T-helper 1 cell treated with Interleukin-12 subunit alpha and Interleukin-12 subunit beta and Interleukin-4 antibody, amounts not matched to agents 30 ng/mL and 1 ng/mL, for 36 hours (primary cell): ENCODE results near the gene BST2. TPM values are rescaled to one million over a fixed set of nuclear protein-coding genes. Genes with fewer than 3 reads are reported as not detected.

Experiments
- intact Hi-C: fragments of 100-400 bp; cut with micrococcal nuclease; formaldehyde crosslinking; loops from one replicate; pipeline ENCODE4 v1.15.1; 2024
- total RNA-seq: library from RNA; stranded (reverse); gene quantifications from 2 replicates; pipeline ENCODE4 v1.2.3, GENCODE V29; 2022

The BST2 gene
- total RNA-seq, 1 donor from 2014 or later, result 214 TPM

DNA sequence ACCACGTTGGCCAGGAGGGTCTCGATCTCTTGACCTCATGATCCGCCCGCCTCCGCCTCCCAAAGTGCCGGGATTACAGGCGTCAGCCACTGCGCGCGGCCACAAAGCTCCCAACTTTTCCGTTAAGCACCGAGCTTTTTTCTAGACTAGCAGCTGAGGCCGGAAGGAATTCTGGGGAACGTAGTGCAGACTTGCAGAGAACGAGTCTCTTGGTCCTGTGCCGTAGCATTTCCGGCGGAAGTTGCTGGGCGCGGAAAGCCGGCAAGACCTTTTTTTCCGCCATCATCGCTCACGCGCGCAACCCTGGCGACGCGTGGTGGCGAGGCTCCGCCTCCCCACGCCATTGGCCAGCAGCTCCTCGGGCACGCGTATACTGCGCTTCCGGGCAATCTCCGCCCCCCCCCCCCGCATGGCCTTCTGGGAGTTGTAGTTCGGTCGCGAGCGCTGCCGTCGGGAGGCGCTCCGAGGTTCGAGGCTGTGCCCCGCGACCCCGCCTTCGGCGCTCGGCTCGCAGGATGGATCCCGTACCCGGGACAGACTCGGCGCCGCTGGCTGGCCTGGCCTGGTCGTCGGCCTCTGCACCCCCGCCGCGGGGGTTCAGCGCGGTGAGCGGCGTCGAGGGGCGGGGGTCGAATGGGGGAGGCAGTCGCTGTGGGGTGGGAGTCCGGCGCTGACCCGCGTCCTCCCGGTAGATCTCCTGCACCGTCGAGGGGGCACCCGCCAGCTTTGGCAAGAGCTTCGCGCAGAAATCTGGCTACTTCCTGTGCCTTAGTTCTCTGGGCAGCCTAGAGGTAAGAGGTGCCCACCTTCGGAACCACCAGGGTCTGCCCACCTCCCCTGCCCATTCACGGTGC, 14.4 kb upstream of the BST2 start, which contains the start of gene MVB12A:
Gene MVB12A, plus strand, starts transcription at position 427 of the 854 bp plus-strand sequence. Its CDS starts 89 bp downstream, at position 516.
- intact Hi-C loops, result loop anchor here (1.0 kb wide), 11 partner anchors 15 to 345 kb away; partner anchors contain the start of genes BABAM1, BST2, COLGALT1 and DDA1

DNA sequence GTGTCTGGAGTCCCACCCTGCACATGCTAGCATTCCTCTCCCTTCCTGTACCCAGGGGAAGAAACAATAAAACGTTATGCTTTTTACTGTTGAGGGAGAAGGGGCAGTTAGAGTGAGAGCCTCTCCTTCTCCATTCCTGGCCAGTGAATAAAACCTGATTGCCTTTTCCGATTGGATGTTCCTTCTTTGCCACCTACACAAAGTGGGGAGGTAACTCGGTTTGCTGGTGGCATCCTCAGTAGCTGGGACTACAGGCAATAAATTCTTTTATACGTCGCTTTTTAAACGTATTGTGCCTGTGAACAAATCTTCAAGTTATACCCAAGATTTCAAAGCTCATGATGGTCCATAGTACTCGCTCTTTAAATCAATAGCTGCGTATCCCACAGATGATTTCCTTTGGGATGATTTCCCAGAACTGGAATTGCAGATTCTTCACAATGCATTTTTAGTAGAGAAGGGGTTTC, 13.8 kb upstream of the BST2 start:
- intact Hi-C loops, result loop anchor here (1.0 kb wide), 9 partner anchors 14 to 204 kb away; partner anchors contain the start of genes BST2, COLGALT1, DDA1 and GTPBP3

DNA sequence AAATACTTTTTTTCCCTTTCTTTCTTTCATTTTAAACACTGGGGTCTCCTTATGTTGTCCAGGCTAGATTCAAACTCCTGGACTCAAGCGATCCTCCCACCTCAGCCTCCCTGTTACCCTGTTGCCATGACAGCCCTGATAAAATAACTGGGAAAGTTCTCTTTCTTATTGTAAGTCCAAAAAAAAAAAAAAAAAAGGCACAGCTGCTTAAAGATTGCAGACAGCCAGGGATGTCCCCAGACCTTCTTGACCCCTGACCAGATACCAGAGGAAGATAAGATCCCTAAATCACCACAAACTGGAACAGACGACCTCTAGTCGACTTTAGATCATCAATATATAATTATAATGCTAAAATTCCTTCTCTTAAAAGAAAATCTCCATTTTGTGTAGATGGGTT, 13.3 kb upstream of the BST2 start:
- intact Hi-C loops, result loop anchor here (1.0 kb wide), 9 partner anchors 13 to 203 kb away; partner anchors contain the start of genes BST2, COLGALT1, DDA1 and GTPBP3

DNA sequence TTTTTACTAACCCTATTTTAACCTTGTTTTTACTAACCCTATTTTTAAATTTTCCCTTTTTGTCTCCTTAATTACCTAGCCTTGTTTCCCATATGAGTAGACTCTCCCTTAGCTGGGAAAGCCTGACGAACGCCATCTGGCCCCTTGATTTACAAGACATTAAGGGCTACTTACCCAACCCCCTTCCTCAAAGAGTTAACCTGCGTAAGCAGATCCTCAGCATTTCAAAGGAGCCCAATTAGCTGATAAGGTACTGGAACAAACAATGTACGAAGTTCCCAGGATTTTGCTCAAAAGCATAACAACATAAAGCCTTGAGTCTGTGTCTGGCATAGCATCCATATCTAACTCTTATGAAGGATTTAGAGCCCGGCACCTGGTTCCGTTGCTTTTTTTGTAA, 9.7 kb upstream of the BST2 start:
- intact Hi-C loops, result no loop called here

DNA sequence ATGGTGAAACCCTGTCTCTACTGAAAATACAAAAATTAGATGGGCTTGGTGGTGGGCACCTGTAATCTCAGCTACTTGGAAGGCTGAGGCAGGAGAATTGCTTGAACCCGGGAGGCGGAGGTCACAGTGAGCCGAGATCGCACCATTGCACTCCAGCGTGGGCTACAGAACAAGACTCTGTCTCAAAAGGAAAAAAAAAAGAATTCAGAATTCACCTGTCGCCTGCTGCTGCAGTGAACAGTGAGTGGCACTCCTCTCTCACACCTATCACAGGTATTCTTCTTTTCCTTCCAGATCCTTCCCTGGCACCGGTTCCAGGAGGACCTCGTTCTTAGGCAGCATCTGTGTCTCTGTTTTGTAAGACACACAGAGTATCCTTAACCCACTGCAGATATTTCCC, 8.7 kb upstream of the BST2 start:
- intact Hi-C loops, result no loop called here

- intact Hi-C loops, result no loop called here
These were observed 6.4 kb upstream of the BST2 start for GRCh38 chr19:17411801-17412200.

- intact Hi-C loops, result loop anchor here (10.0 kb wide), 1 partner anchor 915 kb away; the partner anchor contains the start of genes C19orf44 and CALR3
These were observed 4.6 kb upstream of the BST2 start for GRCh38 chr19:17409990-17410389.

GRCh38 chr19:17406887-17407196, 1.4 kb upstream of the BST2 start:
- intact Hi-C loops, result loop anchor here (10.0 kb wide), 1 partner anchor 912 kb away; the partner anchor contains the start of genes C19orf44 and CALR3

DNA sequence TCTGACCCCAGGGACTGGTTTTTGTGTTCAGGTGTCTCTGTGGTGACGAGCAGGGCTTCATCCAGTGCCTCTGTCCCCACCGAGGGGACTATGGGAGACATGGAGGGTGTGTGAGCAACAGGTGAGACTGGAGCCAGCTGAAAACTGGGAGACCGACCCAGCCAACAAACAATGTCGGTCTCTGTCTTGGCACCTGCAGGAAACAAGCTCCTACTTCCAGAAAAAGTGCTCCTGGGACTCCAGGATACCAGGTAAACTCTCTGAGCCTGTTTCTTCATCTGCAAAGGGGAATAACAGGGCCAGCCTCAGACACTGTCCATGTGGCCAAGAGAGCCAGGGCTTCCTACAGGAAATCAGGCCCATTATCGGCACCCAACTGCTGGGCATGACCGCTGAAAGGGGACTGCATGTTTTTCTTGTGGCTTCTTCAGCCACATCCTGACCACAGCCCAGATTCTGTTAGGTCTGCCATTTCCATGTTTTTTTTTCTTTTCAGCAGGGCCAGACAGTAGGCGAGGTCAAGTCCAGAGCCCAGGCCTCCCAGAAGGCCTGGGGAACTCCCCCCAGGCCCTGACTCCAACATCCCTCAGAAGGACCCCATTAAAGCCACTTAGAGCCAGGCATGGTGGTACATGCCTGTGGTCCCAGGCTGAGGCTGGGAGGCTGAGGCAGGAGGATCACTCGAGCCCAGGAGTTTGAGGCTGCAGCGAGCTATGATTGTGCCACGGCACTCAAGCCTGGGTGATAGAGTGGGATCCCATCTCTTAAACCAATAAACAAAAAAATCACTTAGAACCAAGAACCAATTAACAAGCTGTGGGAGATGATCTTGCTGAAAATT, 836 bp upstream of the BST2 start:
- intact Hi-C loops, result loop anchor here (10.0 kb wide), 1 partner anchor 911 kb away; the partner anchor contains the start of genes C19orf44 and CALR3

GRCh38 chr19:17404621-17405249, 695 bp downstream of the BST2 start:
- intact Hi-C loops, result loop anchor here (1.0 to 10.0 kb wide), 3 partner anchors 15 to 910 kb away; partner anchors contain the start of genes C19orf44, CALR3 and DDA1

GRCh38 chr19:17404015-17404414, 1.4 kb downstream of the BST2 start:
- intact Hi-C loops, result loop anchor here (10.0 kb wide), 1 partner anchor 909 kb away; the partner anchor contains the start of genes C19orf44 and CALR3

GRCh38 chr19:17402982-17403855, 2.2 kb downstream of the BST2 start:
- intact Hi-C loops, result loop anchor here (1.0 to 10.0 kb wide), 6 partner anchors 8 to 908 kb away; partner anchors contain the start of genes C19orf44, CALR3, GTPBP3 and SLC27A1

DNA sequence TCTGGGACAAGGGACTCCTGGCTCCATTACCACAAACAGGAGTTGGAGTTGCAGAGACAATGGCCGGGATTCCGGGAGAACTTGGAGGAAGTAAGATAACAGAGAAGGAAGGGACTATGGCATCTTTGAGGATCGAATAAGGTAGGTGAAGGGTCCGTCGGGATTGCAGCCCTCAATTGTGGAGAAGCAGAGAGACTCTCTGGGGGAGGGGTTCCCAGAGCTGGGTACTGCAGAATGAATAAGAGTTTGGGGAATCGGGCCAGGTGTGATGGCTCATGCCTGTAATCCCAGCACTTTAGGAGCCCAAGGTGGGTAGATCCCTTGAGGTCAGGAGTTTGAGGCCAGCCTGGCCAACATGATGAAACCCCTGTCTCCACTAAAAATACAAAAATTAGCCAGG, 3.8 kb downstream of the BST2 start:
- intact Hi-C loops, result loop anchor here (10.0 kb wide), 1 partner anchor 907 kb away; the partner anchor contains the start of genes C19orf44 and CALR3

GRCh38 chr19:17398902-17399527, 6.4 kb downstream of the BST2 start:
- intact Hi-C loops, result no loop called here

DNA sequence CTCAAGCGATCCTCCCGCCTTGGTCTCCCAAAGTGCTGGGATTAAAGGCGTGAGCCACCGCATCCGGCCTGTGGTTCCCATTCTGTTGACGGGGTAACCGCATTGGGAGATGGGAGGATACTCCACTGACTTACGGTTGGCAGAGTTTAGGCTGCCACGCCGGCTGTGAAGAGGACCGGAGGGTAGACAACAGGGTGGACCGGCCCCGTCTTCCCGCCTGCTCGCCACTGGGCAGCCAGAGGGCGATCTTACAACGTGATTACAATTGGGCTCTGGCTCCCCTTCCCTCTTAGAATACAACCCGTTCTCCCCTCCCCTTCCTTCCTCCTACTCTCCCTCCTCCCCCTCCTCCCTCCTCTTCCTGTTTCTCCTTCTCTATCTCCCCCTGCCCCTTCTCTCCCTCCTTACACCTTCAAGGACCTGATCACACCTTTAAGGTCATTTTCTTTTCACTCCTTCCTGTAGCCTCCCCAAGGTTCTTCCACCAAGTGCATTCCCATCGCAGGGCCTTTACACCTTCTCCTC, 10.5 kb downstream of the BST2 start:
- intact Hi-C loops, result loop anchor here (1.0 to 5.0 kb wide), 3 partner anchors 8 to 268 kb away; no protein-coding TSS in a partner anchor

- intact Hi-C loops, result loop anchor here (5.0 kb wide), 1 partner anchor 267 kb away; no protein-coding TSS in a partner anchor
These were observed 11.5 kb downstream of the BST2 start, which contains the start of gene CCDC194 for GRCh38 chr19:17393914-17394313. CCDC194 (minus strand) TSS chr19:17394196; CDS start chr19:17394158, 38 bp downstream.

DNA sequence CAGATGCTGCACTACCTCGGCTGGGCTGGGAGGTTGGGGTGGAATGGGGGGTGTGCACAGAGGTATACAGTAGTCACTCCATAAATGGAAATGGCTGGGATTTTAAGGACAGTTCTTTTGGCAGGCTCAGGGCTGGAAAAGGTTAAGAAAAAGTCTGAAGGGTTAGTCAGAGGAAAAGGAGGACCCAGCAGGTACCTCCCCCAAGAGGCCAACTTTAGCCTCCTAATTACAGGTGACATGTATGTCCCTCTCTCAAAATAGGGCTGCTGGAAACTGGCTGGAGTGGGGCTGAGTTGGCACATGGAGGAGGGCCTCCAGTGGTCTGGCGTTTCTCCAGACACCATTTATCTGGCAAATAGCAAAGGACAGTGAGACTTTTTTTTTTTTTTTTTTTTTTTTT, 12.4 kb downstream of the BST2 start:
- intact Hi-C loops, result loop anchor here (5.0 kb wide), 1 partner anchor 266 kb away; no protein-coding TSS in a partner anchor

DNA sequence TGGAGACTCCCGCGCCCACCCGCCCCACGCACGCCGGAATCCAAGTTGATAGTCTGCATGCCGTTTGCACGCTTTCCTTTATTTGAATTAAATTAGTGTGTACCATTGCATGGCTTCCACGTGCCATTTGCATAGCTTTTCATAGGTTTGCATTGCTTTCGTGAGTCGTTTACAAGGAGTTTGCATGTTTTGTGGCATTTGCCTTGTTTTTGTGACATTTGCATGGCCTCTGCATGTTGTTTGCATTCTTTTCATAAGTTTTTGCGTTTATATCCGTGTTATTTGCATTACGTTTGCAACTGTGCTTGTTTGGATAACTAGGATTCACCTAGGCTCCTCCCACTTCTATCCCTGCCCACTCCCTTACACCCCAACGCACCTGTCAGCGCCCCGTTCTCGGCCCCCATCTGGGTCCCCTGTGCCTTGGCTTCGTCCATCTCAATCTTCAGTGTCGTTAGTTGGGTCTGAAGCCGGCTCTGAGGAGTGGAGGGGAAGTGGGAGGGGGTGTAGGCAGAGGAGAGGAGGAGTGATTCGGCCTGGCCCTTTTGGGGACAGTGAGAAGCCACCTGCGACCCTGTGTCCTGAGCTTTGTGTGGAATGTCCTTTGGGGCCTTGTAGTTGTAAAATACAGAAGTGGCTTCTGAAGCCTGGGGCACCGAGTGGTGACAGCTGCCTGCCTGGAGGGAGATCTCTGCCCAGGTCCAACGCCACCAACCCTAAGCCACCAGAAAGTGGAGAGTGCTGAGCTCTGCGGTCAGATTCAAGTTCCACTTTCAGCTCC, 13.9 kb downstream of the BST2 start:
- intact Hi-C loops, result loop anchor here (1.0 to 5.0 kb wide), 7 partner anchors 8 to 264 kb away; partner anchors contain the start of genes BABAM1 and GTPBP3
